ENCODE measurements around the gene TEKT5.

TEKT5 gene

DNA sequence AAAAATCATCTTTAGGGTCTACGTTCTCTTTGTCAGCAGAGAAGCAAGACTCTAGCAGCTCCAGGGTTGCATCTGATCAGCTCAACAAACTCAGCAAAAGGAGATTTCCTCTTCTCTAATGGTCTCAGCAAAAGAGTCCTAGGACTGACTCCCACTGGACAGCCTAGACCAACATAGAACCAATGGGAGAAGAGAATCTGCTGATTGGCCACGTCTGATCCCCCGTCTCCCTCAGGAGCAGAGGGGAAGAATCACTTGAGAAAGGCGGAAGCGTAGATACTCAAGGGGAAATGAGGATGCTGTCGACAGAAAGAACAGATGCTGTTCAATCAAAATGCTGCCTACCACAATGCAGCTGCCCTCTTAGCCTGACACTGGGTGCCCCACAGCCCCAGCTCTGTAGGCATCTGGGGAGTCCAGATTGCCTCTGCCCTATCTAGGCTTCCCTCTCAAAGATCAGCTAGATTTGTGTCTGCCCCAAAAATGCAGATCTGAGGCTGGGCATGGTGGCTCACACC, 82.8 kb downstream of the TEKT5 start:
- no peak for DNase-seq (ENCODE audit: low read depth in 3 of 3, low spot score in 1 of 3)

DNA sequence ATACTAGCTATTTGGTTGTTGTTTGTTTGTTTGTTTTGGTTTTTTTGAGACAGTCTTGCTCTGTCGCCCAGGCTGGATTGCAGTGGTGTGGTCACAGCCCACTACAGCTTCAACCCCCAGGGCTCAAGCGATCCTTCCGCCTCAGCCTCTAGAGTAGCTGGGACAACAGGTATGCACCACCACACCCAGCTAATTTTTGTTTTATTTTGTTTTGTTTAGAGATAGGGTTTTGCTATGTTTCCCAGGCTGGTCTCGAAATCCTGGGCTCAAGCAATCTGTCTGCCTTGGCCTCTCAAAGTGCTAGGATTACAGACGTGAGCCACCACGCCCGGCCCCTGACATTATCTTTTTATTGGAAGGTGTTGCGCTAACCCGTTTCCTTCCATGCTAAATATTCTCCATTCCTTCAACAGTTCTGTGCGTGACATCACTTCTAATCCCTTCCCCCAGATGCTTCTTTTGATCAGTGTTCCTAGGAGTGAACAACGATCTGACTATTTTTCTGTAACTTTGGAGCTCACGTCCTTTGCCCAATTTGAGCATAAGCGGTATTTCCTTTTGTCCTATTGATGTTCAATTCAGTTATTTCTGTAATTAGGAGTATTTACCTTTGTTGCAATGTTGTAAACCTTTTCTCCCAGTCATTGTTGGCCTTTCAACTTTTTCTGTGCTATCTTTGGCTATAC, 84.1 kb downstream of the TEKT5 start:
- no peak for DNase-seq (ENCODE audit: low read depth in 3 of 3, low spot score in 1 of 3)

DNA sequence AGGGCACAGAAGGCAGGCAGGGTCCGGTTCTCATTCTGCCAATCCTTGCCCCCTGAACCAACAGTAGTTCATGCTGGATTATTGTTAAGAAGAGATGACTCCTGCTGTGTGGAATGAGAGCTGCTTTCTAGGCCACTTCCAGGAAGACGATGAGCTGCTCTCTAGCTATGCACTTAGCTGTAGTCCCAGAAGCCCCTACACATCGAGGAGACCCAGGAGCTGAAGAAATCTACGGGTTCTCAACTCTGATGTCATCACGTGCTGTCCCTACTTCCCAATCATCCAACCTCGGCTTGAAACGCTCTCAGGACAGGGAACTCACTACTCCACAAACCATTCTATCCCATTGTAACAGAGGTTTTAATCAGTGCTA, 85.3 kb downstream of the TEKT5 start:
- DNase-seq (ENCODE audit: low read depth in 3 of 3, low spot score in 1 of 3): no peak

DNA sequence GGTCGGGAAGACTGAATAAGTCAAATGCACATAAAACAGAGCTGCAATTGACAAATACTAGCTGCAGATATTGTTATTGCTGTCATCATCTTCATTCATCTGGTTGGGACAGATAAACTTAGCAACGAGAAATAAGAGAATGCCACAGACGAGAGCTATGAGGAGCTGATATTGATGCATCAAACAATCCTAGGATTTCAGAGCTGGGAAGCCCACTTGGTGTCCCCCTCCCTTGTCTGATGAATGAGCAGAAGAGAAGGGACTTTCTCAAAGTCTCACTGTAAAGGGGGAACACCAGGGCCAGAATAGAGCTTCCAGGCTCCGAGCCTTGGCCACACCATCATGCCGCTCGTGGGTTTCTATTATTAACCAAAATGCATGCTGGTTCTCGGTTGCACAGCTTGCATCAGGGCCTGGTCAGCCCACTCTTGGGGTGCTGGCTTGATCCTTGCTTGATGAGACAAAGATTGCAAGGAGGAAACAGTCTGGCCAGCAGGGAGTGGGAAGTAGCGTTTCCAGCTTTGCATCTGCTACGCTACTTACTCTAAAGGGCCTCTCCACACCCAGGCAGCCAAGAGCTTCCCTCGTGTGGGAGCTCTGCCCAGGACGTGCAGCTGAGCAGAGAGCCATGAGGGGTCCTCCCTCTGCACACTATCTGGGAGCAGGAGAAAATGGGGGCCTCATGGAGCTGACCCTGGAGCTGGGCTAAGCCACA, 85.9 kb downstream of the TEKT5 start:
- DNase-seq (ENCODE audit: low read depth in 3 of 3, low spot score in 1 of 3): no peak

DNA sequence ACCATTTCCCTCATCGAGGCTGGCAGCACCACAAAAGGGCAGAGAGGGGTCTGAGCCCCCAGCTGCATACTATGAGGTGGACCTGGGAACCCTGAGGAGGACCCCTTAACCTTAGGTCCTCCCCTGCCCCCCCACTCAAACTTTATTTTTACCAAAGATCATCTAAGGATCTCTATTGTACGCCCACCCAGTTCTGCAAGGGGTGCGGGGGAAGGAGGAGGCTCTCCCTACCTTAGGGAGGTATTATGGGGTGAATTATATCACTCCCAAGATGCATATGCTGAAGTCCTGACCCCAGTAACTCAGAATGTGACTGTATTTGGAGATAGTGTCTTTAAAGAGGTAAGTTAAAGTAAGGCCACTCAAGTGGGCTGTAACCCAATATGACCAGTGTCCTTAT, 87.6 kb downstream of the TEKT5 start:
- DNase-seq (ENCODE audit: low read depth in 3 of 3, low spot score in 1 of 3): no peak

DNA sequence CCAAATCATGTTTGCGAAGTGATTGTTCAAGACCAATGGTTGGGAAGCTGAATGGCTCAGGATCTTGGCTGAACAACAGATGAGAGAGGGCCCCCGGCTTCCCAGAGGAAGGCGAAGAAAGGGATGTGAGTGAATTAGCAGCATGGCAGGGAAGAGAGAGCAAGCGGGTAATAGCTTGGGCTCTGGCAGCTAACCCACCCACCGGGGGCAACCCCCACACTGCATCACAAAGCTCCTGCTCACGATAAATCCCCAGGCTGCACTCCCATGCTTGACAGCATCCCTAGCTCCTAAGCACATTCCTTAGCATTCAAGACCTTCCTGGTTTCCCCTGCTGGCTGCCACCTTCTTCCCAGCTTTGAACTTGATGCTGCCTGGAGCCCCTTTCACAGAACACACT, 88.1 kb downstream of the TEKT5 start:
- DNase-seq (ENCODE audit: low read depth in 3 of 3, low spot score in 1 of 3): no peak

DNA sequence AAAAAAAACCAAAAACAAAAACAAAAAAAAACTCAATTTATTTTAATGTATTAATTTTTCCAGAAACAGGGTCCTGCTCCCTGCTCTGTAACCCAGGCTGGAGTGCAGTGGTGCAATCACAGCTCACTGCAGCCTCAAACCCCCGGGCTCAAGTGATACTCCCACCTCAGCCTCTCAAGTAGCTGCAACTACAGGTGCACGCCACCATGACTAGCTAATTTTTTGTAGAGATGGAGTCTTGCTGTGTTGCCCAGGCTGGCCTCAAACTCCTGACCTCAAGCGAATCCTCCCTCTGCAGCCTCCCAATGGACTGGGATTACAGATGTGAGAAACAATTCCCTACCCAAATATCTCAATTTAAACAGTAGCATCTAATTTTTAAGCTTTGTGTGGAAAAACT, 89.1 kb downstream of the TEKT5 start:
- DNase-seq (ENCODE audit: low read depth in 3 of 3, low spot score in 1 of 3): no peak

DNA sequence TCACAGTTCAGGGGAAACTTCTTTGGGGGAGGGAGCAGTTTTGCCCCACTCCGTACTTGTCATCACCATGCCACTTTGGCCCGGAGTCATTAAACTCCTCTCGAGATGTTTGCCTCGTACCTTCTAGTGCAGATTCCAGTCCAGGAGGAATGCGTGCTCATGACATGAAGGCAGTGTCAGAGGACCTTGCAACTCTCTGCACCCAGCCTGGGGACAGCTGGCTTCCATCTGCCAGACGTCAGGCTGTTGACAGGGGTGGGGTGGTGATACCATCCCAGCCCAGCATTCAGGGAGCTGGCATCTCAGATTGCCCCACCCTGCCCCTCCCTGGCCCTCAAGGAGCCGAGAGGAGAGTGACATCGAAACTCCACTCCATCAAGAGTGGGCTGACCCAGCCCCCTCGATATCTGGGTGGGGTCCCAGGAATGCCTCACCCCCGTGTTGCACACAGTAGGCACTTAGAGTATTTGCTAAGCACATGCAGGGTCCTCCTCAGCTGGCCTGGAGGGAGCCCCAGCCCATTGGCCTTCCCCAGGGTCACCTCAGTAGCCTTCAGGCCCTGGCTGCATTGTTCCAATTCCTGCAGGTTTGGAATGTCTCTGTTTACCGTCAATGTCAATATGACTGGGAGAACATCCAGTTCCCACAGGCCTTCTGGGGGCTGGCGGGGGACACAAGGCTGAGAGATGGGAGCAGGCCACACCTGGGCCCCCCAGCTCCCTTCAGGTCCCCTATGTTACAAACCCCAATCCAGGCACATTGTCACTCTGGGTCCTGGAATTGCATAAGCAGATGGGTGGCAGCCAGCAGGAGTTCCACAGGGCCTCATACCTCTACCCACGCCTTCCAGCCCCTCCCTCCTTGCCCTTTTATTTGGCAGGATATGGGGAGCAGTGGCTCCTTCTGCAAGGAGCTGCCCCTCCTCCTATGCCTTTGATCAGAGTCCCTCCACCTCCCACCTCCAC, 93.0 kb downstream of the TEKT5 start:
- no peak for DNase-seq (ENCODE audit: low read depth in 3 of 3, low spot score in 1 of 3)

DNA sequence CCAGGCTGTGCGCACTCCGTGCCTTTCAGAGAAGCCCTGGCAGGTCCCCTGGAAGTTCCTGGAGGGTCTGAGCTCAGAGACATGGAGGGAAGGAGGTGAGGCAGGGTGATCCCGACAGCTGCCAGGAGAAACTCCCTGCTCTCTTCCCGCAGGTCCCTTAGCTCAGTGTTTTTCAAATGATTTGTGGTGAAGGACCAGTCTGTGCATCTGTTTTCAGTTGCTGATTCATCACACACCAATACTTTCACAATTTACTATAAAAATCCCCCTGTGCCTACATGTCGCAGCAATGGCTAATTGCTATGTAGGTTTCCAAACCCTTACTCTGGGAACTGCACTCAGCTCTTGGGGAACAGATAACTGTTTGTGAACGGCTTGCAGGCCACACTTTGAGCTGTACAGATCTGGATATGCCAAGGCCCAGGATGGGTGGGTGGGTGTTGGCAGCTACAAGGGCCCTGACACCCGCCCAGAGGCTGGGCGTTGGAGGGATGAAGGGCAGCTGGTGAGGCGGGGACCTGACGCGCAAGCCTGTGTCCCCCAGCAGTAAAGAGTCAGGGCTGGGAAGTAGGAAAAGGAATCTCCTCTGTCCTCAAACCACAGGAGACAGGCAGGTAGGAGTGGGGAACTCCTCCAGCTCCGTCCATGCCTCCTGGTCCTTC, 93.8 kb downstream of the TEKT5 start:
- DNase-seq (ENCODE audit: low read depth in 3 of 3, low spot score in 1 of 3): no peak

DNA sequence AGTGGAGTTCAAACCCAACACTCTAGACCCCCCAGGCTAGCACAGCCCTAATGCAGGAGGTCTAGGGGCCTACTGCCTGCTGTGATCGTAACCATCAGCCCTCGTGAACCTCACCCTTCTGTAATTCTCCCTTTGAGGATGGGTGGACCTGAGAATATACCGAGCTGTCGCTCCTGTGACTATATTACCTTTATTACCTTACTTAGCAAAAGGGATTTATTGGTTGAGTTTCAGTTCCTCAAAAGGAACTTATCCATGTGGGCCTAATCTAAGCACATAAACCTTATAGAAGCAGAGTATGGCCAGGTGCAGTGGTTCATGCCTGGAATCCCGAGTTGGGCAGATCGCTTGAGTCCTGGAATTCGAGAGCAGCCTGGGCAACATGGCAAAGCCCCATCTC, 95.1 kb downstream of the TEKT5 start:
- DNase-seq (ENCODE audit: low read depth in 3 of 3, low spot score in 1 of 3): no peak

DNA sequence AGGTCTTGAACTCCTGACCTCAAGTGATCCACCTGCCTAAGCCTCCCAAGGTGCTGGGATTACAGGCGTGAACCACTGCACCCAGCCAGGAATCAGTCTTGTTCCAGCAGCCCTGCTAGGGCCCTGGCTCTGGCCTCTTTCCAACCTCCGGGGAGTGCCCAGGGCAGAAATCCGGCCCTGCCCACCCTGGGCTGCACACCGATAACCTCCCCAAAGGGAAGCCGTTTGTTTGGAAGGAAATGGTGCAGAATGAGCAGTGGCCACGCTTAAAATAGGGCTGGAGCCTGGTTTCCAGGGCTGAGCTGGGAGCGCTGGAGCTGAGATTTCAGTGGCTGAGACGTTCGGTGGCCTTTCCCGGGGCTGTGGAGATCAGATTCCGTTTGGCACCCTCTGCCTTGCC, 96.6 kb downstream of the TEKT5 start:
- DNase-seq (ENCODE audit: low read depth in 3 of 3, low spot score in 1 of 3): no peak

DNA sequence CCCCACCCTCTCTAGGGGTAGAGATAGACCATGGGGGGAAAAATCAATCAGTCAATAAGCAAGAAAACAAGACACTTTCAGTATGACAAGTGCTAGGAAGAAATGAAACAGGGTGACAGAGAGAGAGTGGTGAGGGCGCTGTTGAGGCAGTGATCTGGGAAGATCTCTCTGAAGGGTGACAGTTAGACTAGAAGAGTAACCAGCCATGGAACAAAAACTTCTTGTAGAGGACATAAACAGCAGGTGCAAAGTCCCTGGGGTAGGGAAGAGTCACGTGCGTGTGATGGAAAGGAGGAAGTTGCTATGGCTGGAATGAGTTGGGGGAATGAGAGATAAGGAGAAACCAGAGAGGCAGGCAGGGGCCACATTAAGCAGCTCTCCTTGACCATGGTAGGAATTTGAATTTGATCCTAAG, 97.5 kb downstream of the TEKT5 start:
- DNase-seq (ENCODE audit: low read depth in 3 of 3, low spot score in 1 of 3): no peak

DNA sequence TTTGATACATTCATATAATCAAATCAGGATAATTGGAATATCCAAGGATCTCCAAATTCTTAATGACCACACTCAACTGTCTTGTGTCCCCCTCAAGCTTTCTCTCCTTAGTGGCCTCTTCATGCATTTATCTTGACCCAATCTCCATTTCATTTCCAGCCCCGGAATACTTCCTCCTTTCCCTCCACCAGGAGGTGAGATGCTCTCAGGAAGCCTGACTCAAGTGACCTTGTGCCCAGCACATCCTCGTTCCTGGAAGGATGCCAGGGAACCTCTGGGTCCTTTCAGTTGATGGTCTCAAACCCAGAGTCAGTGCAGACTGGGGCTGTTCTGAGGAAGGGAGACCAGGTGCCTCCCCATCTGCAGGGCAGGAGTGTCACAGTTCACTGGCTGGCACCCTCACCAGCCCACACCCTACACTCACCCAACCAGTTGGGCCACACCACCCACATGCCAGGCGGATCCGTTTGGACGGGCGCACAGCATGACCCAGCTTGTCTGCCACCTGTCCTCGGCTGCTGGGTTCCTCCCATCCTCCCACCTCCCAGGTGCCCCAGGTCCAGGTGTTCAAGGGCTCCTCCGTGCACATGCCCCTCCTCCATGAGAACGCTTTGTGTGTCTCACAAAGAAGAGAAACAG, 100.3 kb downstream of the TEKT5 start:
- no peak for DNase-seq (ENCODE audit: low read depth in 3 of 3, low spot score in 1 of 3)

DNA sequence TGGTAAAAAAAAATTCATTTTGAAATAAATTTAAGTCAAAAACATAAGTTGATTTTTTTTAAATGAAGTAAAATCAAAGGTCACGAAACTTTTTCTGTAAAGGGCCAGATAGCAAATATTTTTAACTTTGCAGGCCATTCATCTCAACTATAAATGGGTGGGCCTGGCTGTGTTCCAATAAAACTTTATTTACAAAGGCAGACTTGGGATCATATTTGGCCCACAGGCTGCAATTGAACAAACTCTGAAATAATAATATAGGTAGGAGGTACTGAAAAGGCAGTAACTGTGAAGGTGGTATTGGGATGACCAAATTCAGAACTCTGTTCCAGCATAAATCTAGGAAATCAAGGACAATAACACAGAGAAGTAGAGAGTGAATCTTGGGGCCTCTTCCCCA, 102.1 kb downstream of the TEKT5 start:
- DNase-seq (ENCODE audit: low read depth in 3 of 3, low spot score in 1 of 3): no peak

DNA sequence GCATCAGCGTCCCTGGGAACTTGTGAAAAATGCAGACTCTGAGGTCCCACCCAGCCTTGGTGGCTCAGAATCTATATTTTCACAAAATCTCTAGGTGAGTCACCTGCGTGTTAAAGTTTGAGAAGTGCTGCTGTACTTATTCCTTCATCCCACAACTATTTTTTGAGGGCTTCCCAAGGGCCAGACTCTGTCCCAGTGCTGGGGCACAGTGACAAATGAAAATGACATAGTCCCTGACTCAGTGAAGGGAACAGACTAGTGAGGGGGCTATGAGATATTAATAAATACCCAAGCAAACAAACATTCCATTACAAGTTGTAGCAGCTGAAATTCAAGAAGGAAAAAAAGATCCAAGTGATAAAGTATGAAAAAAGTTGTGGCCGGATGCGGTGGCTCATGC, 104.4 kb downstream of the TEKT5 start:
- no peak for DNase-seq (ENCODE audit: low read depth in 3 of 3, low spot score in 1 of 3)

DNA sequence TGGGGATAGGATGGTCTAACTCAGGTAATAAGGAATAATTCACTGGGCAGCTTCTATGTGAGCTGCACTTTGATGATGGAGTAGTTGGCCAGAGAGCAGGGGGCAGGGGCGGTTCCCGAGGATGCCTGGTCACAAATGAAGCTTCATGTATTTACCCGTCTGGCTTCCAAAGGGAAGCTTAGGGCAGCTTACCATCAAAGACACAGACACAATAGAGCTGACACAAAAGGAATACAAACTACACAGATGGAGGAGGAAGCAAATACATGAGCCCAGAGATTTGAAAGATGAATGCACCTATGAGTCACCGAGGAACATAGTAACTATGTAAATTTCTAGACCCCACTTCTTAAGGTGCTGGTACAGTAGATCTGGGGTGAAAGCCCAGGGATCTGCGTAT, 105.6 kb downstream of the TEKT5 start:
- DNase-seq (ENCODE audit: low read depth in 3 of 3, low spot score in 1 of 3): no peak

DNA sequence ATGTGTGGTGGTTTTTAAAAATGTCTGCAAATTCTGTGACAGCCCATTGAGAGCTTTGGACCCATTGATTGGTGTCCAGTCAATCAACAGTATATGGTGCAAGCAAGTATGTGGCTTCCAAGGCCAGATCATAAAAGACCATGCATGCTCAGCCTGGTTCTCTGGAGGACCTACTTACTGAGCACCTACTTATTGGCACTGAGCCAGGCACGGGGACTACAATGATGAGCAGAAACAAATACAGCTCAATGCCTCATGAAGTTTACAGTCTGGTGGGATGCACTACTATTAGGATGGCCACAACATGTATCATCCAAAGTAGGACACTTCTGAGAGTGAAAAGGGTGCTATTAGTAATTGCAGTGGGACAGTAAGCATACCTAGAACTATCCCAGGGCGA, 107.1 kb downstream of the TEKT5 start:
- DNase-seq (ENCODE audit: low read depth in 3 of 3, low spot score in 1 of 3): no peak

DNA sequence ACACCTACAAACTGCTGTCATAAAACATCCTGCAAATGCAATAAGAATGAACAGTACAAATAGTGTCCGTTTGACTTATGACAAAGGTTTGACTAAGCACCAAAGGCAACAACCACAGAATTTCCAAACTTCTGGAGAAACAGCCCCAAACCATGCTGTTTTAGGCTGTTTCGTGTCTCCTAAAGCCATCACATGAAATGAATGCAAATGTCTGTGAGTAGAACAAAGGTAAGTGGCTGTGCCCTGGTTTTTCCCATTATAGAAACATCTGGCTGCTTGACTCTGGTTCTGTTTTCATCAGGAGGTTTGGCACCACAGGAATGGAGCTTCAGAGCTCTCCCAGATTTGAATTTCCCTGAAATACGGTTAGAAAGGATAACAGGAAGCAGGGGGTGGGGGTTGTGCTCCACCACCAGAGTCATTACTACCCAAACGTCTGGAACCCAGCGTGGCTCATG, 109.7 kb downstream of the TEKT5 start:
- DNase-seq (ENCODE audit: low read depth in 3 of 3, low spot score in 1 of 3): no peak

DNA sequence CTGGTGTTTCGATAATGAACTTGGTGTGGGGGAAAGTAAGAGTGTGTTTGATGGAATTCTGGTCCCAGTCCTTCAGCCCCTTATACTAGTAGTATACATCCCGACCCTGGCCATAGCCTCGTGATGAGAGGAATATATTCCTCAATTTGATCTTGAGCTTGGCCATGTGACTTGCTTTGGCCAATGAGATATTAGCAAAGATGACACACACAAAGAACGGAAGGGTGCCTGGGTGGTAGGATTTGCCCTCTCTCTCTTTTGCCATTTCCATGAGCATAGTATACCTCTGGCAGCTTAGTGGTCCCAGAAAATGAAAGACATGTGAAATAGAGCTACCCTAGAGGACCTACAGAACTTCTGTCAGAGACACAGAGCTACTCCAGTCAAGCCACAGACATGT, 111.5 kb downstream of the TEKT5 start:
- no peak for DNase-seq (ENCODE audit: low read depth in 3 of 3, low spot score in 1 of 3)

DNA sequence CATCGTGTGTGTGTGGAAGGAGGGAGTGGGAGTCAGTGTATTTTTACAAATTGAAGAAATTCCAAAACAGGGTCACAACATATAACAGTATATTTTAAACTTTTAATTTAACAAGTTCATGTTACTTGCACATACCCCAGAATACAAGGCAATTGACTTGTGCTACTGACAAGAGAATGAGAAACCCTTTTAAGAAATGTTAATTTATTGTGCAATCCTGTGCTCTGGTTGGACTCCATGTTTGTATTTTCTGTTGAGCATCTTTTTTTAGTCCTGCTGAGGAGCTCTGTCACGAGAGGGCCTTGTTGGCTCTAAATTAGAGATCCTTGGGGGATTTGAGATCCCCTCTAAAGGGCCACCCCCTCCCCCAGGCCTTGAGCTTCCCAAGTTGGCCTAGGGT, 113.2 kb downstream of the TEKT5 start:
- no peak for DNase-seq (ENCODE audit: low read depth in 3 of 3, low spot score in 1 of 3)

DNA sequence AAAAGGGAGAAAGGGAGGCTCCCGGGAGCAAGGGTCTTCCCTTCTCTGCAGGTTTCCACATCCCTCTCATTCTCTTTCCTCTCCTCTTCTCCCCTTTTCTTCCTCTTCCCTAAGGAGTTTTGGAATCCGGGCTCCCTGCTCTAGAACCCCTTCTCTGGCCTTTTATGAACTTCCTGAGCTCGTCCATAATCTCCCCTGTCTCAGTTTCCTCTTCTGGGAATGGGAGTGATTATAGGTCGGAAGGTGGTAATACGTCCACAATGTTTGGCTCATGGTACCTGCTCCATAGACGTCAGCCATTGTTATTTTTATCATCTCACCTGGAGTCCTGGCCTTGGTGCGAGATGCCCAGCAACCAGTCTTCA, 113.9 kb downstream of the TEKT5 start:
- DNase-seq (ENCODE audit: low read depth in 3 of 3, low spot score in 1 of 3): no peak
